Calu3 (cell line): ENCODE measurements around the gene SIX2. TPM values are rescaled to one million over a fixed set of nuclear protein-coding genes. Genes with fewer than 3 reads are reported as not detected.

ENCODE experiments used
- Bru-seq: library from RNA; stranded (reverse); fragments of 400-500 nt; gene quantifications from one replicate; lab custom pipeline; 2021; lab: Mats Ljungman, UMichigan
- BruChase-seq, 2 experiments: library from RNA; stranded (reverse); fragments of 400-500 nt; gene quantifications; one replicate each; lab custom pipeline; 2021; lab: Mats Ljungman, UMichigan
- BruUV-seq: library from RNA; stranded (reverse); fragments of 400-500 nt; replicated peaks from 2 replicates; lab custom pipeline; 2021; lab: Mats Ljungman, UMichigan
- CTCF ChIA-PET: fragments of 300-600 bp; sonication (Branson Sonifier 250); formaldehyde crosslinking; loops from one replicate; lab custom pipeline; 2022; ENCODE audit warnings: antibody characterized with exemption; lab: Charles Lee
- DNase-seq: peaks from one replicate; pipeline ENCODE4 v3.0.0; 2022
- H3K27ac Mint-ChIP-seq: one replicate; pipeline ENCODE4 v1.8.0; 2022; ENCODE audit warnings: mixed read lengths; ENCODE audit not compliant: unreplicated experiment
- H3K27me3 Mint-ChIP-seq: one replicate; pipeline ENCODE4 v1.8.0; 2022; ENCODE audit warnings: mixed read lengths; ENCODE audit not compliant: unreplicated experiment
- H3K36me3 Mint-ChIP-seq: one replicate; pipeline ENCODE4 v1.8.0; 2022; ENCODE audit warnings: mild to moderate bottlenecking, moderate library complexity, mixed read lengths; ENCODE audit not compliant: insufficient read depth, unreplicated experiment
- H3K4me1 Mint-ChIP-seq: one replicate; pipeline ENCODE4 v1.8.0; 2022; ENCODE audit warnings: mild to moderate bottlenecking, low read depth, mixed read lengths; ENCODE audit not compliant: unreplicated experiment
- H3K4me3 Mint-ChIP-seq: one replicate; pipeline ENCODE4 v1.8.0; 2022; ENCODE audit warnings: mild to moderate bottlenecking, low read depth, moderate library complexity, mixed read lengths; ENCODE audit not compliant: unreplicated experiment
- H3K9me3 Mint-ChIP-seq: one replicate; pipeline ENCODE4 v1.8.0; 2022; ENCODE audit warnings: low read depth, mixed read lengths; ENCODE audit not compliant: unreplicated experiment
- CTCF ChIP-seq: fragments of 200-600 bp; IDR thresholded peaks from one replicate; pipeline ENCODE4 v1.8.0; 2022; ENCODE audit warnings: antibody characterized with exemption; ENCODE audit not compliant: unreplicated experiment
- intact Hi-C: fragments of 100-400 bp; cut with micrococcal nuclease; formaldehyde crosslinking; loops from one replicate; pipeline ENCODE4 v1.10.0; 2022; ENCODE audit not compliant: unreplicated experiment
- long read RNA-seq: library from polyadenylated mRNA; stranded (forward); transcript quantifications from one replicate; pipeline ENCODE4 v2.0.0, GENCODE V29; 2022
- total RNA-seq: library from RNA; stranded (reverse); gene quantifications from 2 replicates; pipeline ENCODE4 v1.2.3, GENCODE V29; 2022

The SIX2 gene
- total RNA-seq = not detected in 2 replicates
- Bru-seq, nascent RNA = percentile 16 among the genes with signal in this experiment
- not detected for BruChase-seq, experiment 1, labeled RNA remaining after a 6-hour chase
- BruChase-seq, experiment 2, labeled RNA remaining after a 2-hour chase = percentile 26 among the genes with signal in this experiment
- long read RNA-seq = 0 reads

GRCh38 chr2:45009303-45009927, at the start of gene SIX2:
SIX2 (minus strand) TSS chr2:45009452; CDS start chr2:45009110, 342 bp downstream.
- CTCF ChIA-PET = interaction anchor here (1.0 to 2.5 kb wide), 2 partner anchors 16 to 264 kb away, joined by 3 to 7 read pairs; no protein-coding TSS in a partner anchor
- DNase-seq = peak; percentile 85
- no peaks in the 10 kb centered on the region for H3K4me1 Mint-ChIP-seq
- no peak for TF ChIP-seq CTCF
- intact Hi-C loops = no loop called here
- BruUV-seq = no TSS peak
- peaks cover 69% of the 10 kb centered on the region for H3K27me3 Mint-ChIP-seq
- peak within 1 kb of the TSS; percentile 84 for H3K4me3 Mint-ChIP-seq
- no peaks in the 10 kb centered on the region for H3K9me3 Mint-ChIP-seq
- no peak within 1 kb of the TSS for H3K27ac Mint-ChIP-seq
- peaks cover 13% of the 10 kb centered on the region for H3K36me3 Mint-ChIP-seq

- no peak overlapping the region for H3K27ac Mint-ChIP-seq
These were observed 45.9 kb upstream of the SIX2 start for GRCh38 chr2:45055162-45055605.

GRCh38 chr2:45053966-45054365, 44.7 kb upstream of the SIX2 start:
- no peak for TF ChIP-seq CTCF
- no peaks in the 10 kb centered on the region for H3K4me1 Mint-ChIP-seq
- peaks cover 37% of the 10 kb centered on the region for H3K27me3 Mint-ChIP-seq
- no TSS peak for BruUV-seq
- no peak overlapping the region for H3K4me3 Mint-ChIP-seq
- H3K9me3 Mint-ChIP-seq = no peaks in the 10 kb centered on the region
- CTCF ChIA-PET = no interaction called here
- intact Hi-C loops = no loop called here
- no peak for DNase-seq
- H3K27ac Mint-ChIP-seq = no peak overlapping the region
- no peaks in the 10 kb centered on the region for H3K36me3 Mint-ChIP-seq

More at GRCh38 chr2:45055162-45055605, 45.9 kb upstream of the SIX2 start:
- no peak overlapping the region for H3K4me3 Mint-ChIP-seq
- no TSS peak for BruUV-seq
- no peak for DNase-seq
- CTCF ChIA-PET = no interaction called here
- no peaks in the 10 kb centered on the region for H3K9me3 Mint-ChIP-seq
- no peak for TF ChIP-seq CTCF
- no peaks in the 10 kb centered on the region for H3K36me3 Mint-ChIP-seq
- peaks cover 37% of the 10 kb centered on the region for H3K27me3 Mint-ChIP-seq
- intact Hi-C loops = no loop called here
- no peaks in the 10 kb centered on the region for H3K4me1 Mint-ChIP-seq

- CTCF ChIA-PET = interaction anchor here (0.7 kb wide), 1 partner anchor 351 kb away, joined by 4 read pairs; no protein-coding TSS in a partner anchor
- Mint-ChIP-seq H3K36me3 (no peaks in the 10 kb centered on the region), H3K9me3 (no peaks in the 10 kb centered on the region), H3K27me3 (peaks cover 34% of the 10 kb centered on the region), H3K4me1 (no peaks in the 10 kb centered on the region), H3K4me3 (no peak overlapping the region), H3K27ac (no peak overlapping the region)
- DNase-seq = no peak
- TF ChIP-seq CTCF = no peak
- no TSS peak for BruUV-seq
- intact Hi-C loops = no loop called here
These were observed 43.2 kb upstream of the SIX2 start for GRCh38 chr2:45052388-45052928.
